Body of pancreas (tissue), 4 donors: ENCODE results near the gene CCDC158.
"Not testable (repeated sequence)": the region's sequence is repeated elsewhere in the genome, so short reads cannot be mapped to it uniquely, and the experiment has no call there.

ENCODE experiments used
- POLR2A ChIP-seq, 3 donors: fragments of 450-650 bp; IDR thresholded peaks; one replicate each; pipeline ENCODE4 v1.6.1; 2016; ENCODE audit warnings: antibody characterized with exemption in 3 of 3, mild to moderate bottlenecking in 2 of 3
- TF ChIP-seq, protein P1 (sequence below), 7 experiments: fragments of 450-650 bp in 4 of 7; fragments of 200-600 bp in 3 of 7; sonication (generic) in 3 of 7; IDR thresholded peaks; one replicate each; pipeline ENCODE4 v1.5.1; 2016 to 2019; ENCODE audit warnings: antibody characterized with exemption in 7 of 7

DNA sequence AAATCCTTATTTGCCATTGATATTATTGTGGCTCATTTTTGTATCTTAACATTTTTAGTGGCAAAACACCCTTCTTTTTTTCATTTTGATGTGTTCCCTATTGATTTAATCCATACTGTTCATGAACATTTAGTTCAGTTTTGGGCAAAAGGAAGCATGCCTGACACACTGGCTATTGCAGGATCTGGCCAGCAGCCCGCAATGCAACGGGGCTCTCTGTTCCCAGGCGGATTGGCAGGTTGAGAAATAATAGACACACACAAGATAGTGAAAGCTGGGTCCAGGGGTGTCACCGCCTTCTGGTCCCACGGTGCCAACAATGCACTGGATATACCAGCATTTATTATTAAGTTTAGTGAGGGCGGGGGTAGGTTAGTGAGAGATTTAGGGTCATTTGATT, 139.3 kb downstream of the CCDC158 start:
- TF ChIP-seq POLR2A (IDR thresholded peaks at IDR 0.05), result not testable (repeated sequence)
- TF ChIP-seq, protein P1, sequence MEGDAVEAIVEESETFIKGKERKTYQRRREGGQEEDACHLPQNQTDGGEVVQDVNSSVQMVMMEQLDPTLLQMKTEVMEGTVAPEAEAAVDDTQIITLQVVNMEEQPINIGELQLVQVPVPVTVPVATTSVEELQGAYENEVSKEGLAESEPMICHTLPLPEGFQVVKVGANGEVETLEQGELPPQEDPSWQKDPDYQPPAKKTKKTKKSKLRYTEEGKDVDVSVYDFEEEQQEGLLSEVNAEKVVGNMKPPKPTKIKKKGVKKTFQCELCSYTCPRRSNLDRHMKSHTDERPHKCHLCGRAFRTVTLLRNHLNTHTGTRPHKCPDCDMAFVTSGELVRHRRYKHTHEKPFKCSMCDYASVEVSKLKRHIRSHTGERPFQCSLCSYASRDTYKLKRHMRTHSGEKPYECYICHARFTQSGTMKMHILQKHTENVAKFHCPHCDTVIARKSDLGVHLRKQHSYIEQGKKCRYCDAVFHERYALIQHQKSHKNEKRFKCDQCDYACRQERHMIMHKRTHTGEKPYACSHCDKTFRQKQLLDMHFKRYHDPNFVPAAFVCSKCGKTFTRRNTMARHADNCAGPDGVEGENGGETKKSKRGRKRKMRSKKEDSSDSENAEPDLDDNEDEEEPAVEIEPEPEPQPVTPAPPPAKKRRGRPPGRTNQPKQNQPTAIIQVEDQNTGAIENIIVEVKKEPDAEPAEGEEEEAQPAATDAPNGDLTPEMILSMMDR (IDR thresholded peaks at IDR 0.05), result not testable (repeated sequence)
